ENCODE measurements around the gene HCST.

HCST gene

GRCh38 chr19:35938282-35939224, 36.2 kb downstream of the HCST start:
- WGBS (ENCODE audit: insufficient coverage) = 96% methylated on average over 12 of the region's 13 CpGs
- no peak overlapping the region for H3K27ac ChIP-seq (ENCODE audit: insufficient read depth in 1 of 2, low read depth in 1 of 2, low read length in 2 of 2, poor library complexity in 1 of 2, severe bottlenecking in 2 of 2)
- peaks cover 0 to 22% (median 14%) of the 10 kb centered on the region in 4 experiments for H3K4me1 ChIP-seq (ENCODE audit: control extremely low read depth in 1 of 4, control insufficient read depth in 4 of 4, insufficient read depth in 4 of 4, low read length in 3 of 4)
- H3K9me3 ChIP-seq (ENCODE audit: control extremely low read depth in 1 of 5, control insufficient read depth in 4 of 5, insufficient read depth in 2 of 5, low read depth in 1 of 5, low read length in 4 of 5) = no peaks in the 10 kb centered on the region
- ChIA-PET POLR2A (no interaction called here), CTCF (interaction anchor here (0.9 to 1.6 kb wide), 2 partner anchors 22 to 47 kb away, joined by 3 read pairs; no protein-coding TSS in a partner anchor)
- no peaks in the 10 kb centered on the region for H3K36me3 ChIP-seq (ENCODE audit: control insufficient read depth in 4 of 4, insufficient read depth in 4 of 4, low read length in 3 of 4)
- no peak for DNase-seq
- H3K27me3 ChIP-seq (replicated peaks in 2 of 5; ENCODE audit: control insufficient read depth in 4 of 5, insufficient read depth in 5 of 5, low read length in 4 of 5) = peaks cover 0 to 14% (median 0%) of the 10 kb centered on the region in 5 experiments
- H3K4me3 ChIP-seq (ENCODE audit: control insufficient read depth in 1 of 7, extremely low read depth in 1 of 7, insufficient read depth in 4 of 7, low read depth in 2 of 7, low read length in 6 of 7) = no peak overlapping the region

GRCh38 chr19:35939307-35940077, 37.2 kb downstream of the HCST start:
- Histone ChIP-seq H3K27me3 (replicated peaks in 2 of 5; ENCODE audit: control insufficient read depth in 4 of 5, insufficient read depth in 5 of 5, low read length in 4 of 5) (peaks cover 0 to 14% (median 0%) of the 10 kb centered on the region in 5 experiments), H3K4me1 (ENCODE audit: control extremely low read depth in 1 of 4, control insufficient read depth in 4 of 4, insufficient read depth in 4 of 4, low read length in 3 of 4) (peaks cover 0 to 22% (median 14%) of the 10 kb centered on the region in 4 experiments), H3K4me3 (ENCODE audit: control insufficient read depth in 1 of 7, extremely low read depth in 1 of 7, insufficient read depth in 4 of 7, low read depth in 2 of 7, low read length in 6 of 7) (no peak overlapping the region), H3K27ac (ENCODE audit: insufficient read depth in 1 of 2, low read depth in 1 of 2, low read length in 2 of 2, poor library complexity in 1 of 2, severe bottlenecking in 2 of 2) (no peak overlapping the region), H3K9me3 (ENCODE audit: control extremely low read depth in 1 of 5, control insufficient read depth in 4 of 5, insufficient read depth in 2 of 5, low read depth in 1 of 5, low read length in 4 of 5) (no peaks in the 10 kb centered on the region), H3K36me3 (ENCODE audit: control insufficient read depth in 4 of 4, insufficient read depth in 4 of 4, low read length in 3 of 4) (no peaks in the 10 kb centered on the region)
- WGBS (ENCODE audit: insufficient coverage) = 97% methylated on average over 49 of the region's 55 CpGs
- DNase-seq = no peak
- POLR2A ChIA-PET = no interaction called here
- CTCF ChIA-PET = interaction anchor here (0.9 to 2.0 kb wide), 2 partner anchors 48 to 58 kb away, joined by 3 to 9 read pairs; no protein-coding TSS in a partner anchor

- H3K4me1 ChIP-seq (ENCODE audit: control extremely low read depth in 1 of 4, control insufficient read depth in 4 of 4, insufficient read depth in 4 of 4, low read length in 3 of 4) = peaks cover 0 to 20% (median 14%) of the 10 kb centered on the region in 4 experiments
- H3K27ac ChIP-seq (ENCODE audit: insufficient read depth in 1 of 2, low read depth in 1 of 2, low read length in 2 of 2, poor library complexity in 1 of 2, severe bottlenecking in 2 of 2) = no peak overlapping the region
- H3K9me3 ChIP-seq (ENCODE audit: control extremely low read depth in 1 of 5, control insufficient read depth in 4 of 5, insufficient read depth in 2 of 5, low read depth in 1 of 5, low read length in 4 of 5) = no peaks in the 10 kb centered on the region
- CTCF ChIA-PET = interaction anchor here (2.0 kb wide), 1 partner anchor 59 kb away, joined by 9 read pairs; no protein-coding TSS in a partner anchor
- no peak overlapping the region for H3K4me3 ChIP-seq (ENCODE audit: control insufficient read depth in 1 of 7, extremely low read depth in 1 of 7, insufficient read depth in 4 of 7, low read depth in 2 of 7, low read length in 6 of 7)
- peaks cover 0 to 14% (median 0%) of the 10 kb centered on the region in 5 experiments for H3K27me3 ChIP-seq (replicated peaks in 2 of 5; ENCODE audit: control insufficient read depth in 4 of 5, insufficient read depth in 5 of 5, low read length in 4 of 5)
- 97% methylated on average over 45 of the region's 51 CpGs for WGBS (ENCODE audit: insufficient coverage)
- no peak for DNase-seq
- POLR2A ChIA-PET = no interaction called here
- H3K36me3 ChIP-seq (ENCODE audit: control insufficient read depth in 4 of 4, insufficient read depth in 4 of 4, low read length in 3 of 4) = no peaks in the 10 kb centered on the region
These were observed 37.9 kb downstream of the HCST start for GRCh38 chr19:35940078-35940775.

- ChIA-PET POLR2A (no interaction called here), CTCF (interaction anchor here (2.0 kb wide), 1 partner anchor 59 kb away, joined by 9 read pairs; no protein-coding TSS in a partner anchor)
- peaks cover 0 to 15% (median 9%) of the 10 kb centered on the region in 4 experiments for H3K4me1 ChIP-seq (ENCODE audit: control extremely low read depth in 1 of 4, control insufficient read depth in 4 of 4, insufficient read depth in 4 of 4, low read length in 3 of 4)
These were observed 38.5 kb downstream of the HCST start for GRCh38 chr19:35940839-35941238.

GRCh38 chr19:35942235-35942634, 39.9 kb downstream of the HCST start:
- H3K27ac ChIP-seq (ENCODE audit: insufficient read depth in 1 of 2, low read depth in 1 of 2, low read length in 2 of 2, poor library complexity in 1 of 2, severe bottlenecking in 2 of 2) = no peak overlapping the region
- CTCF ChIA-PET = no interaction called here
- H3K36me3 ChIP-seq (ENCODE audit: control insufficient read depth in 4 of 4, insufficient read depth in 4 of 4, low read length in 3 of 4) = no peaks in the 10 kb centered on the region
- peaks cover 0 to 11% (median 2%) of the 10 kb centered on the region in 4 experiments for H3K4me1 ChIP-seq (ENCODE audit: control extremely low read depth in 1 of 4, control insufficient read depth in 4 of 4, insufficient read depth in 4 of 4, low read length in 3 of 4)
- DNase-seq = no peak
- WGBS (ENCODE audit: insufficient coverage) = 100% methylated on average over 2 of the region's 3 CpGs
- no peak overlapping the region for H3K4me3 ChIP-seq (ENCODE audit: control insufficient read depth in 1 of 7, extremely low read depth in 1 of 7, insufficient read depth in 4 of 7, low read depth in 2 of 7, low read length in 6 of 7)
- peaks cover 0 to 8% (median 0%) of the 10 kb centered on the region in 5 experiments for H3K27me3 ChIP-seq (replicated peaks in 2 of 5; ENCODE audit: control insufficient read depth in 4 of 5, insufficient read depth in 5 of 5, low read length in 4 of 5)
- POLR2A ChIA-PET = no interaction called here
- no peaks in the 10 kb centered on the region for H3K9me3 ChIP-seq (ENCODE audit: control extremely low read depth in 1 of 5, control insufficient read depth in 4 of 5, insufficient read depth in 2 of 5, low read depth in 1 of 5, low read length in 4 of 5)

More at GRCh38 chr19:35940839-35941238, 38.5 kb downstream of the HCST start:
- no peak for DNase-seq
- Histone ChIP-seq H3K36me3 (ENCODE audit: control insufficient read depth in 4 of 4, insufficient read depth in 4 of 4, low read length in 3 of 4) (no peaks in the 10 kb centered on the region), H3K4me3 (ENCODE audit: control insufficient read depth in 1 of 7, extremely low read depth in 1 of 7, insufficient read depth in 4 of 7, low read depth in 2 of 7, low read length in 6 of 7) (no peak overlapping the region), H3K27ac (ENCODE audit: insufficient read depth in 1 of 2, low read depth in 1 of 2, low read length in 2 of 2, poor library complexity in 1 of 2, severe bottlenecking in 2 of 2) (no peak overlapping the region), H3K27me3 (replicated peaks in 2 of 5; ENCODE audit: control insufficient read depth in 4 of 5, insufficient read depth in 5 of 5, low read length in 4 of 5) (peaks cover 0 to 14% (median 0%) of the 10 kb centered on the region in 5 experiments), H3K9me3 (ENCODE audit: control extremely low read depth in 1 of 5, control insufficient read depth in 4 of 5, insufficient read depth in 2 of 5, low read depth in 1 of 5, low read length in 4 of 5) (no peaks in the 10 kb centered on the region)
- 81% methylated on average over 4 of the region's 4 CpGs for WGBS (ENCODE audit: insufficient coverage)

- 92% methylated on average over 7 of the region's 9 CpGs for WGBS (ENCODE audit: insufficient coverage)
- H3K36me3 ChIP-seq (ENCODE audit: control insufficient read depth in 4 of 4, insufficient read depth in 4 of 4, low read length in 3 of 4) = no peaks in the 10 kb centered on the region
- no peak overlapping the region for H3K27ac ChIP-seq (ENCODE audit: insufficient read depth in 1 of 2, low read depth in 1 of 2, low read length in 2 of 2, poor library complexity in 1 of 2, severe bottlenecking in 2 of 2)
- H3K9me3 ChIP-seq (ENCODE audit: control extremely low read depth in 1 of 5, control insufficient read depth in 4 of 5, insufficient read depth in 2 of 5, low read depth in 1 of 5, low read length in 4 of 5) = no peaks in the 10 kb centered on the region
- ChIA-PET CTCF (interaction anchor here (1.2 kb wide), 1 partner anchor 10 kb away, joined by 3 read pairs; no protein-coding TSS in a partner anchor), POLR2A (no interaction called here)
- no peaks in the 10 kb centered on the region for H3K4me1 ChIP-seq (ENCODE audit: control extremely low read depth in 1 of 4, control insufficient read depth in 4 of 4, insufficient read depth in 4 of 4, low read length in 3 of 4)
- no peak for DNase-seq
- no peaks in the 10 kb centered on the region for H3K27me3 ChIP-seq (replicated peaks in 2 of 5; ENCODE audit: control insufficient read depth in 4 of 5, insufficient read depth in 5 of 5, low read length in 4 of 5)
- no peak overlapping the region for H3K4me3 ChIP-seq (ENCODE audit: control insufficient read depth in 1 of 7, extremely low read depth in 1 of 7, insufficient read depth in 4 of 7, low read depth in 2 of 7, low read length in 6 of 7)
These were observed 41.3 kb downstream of the HCST start for GRCh38 chr19:35943321-35944301.
